Left lobe of liver (tissue), 2 donors: ENCODE measurements around the gene STAT1. TPM values are rescaled to one million over a fixed set of nuclear protein-coding genes. Genes with fewer than 3 reads are reported as not detected.
A peak's percentile ranks its signal among the peaks of the same experiment; 100 is the strongest.

Experiments used
- ATAC-seq: fragments of 200-7000 bp; cut with Tn5 transposase; one replicate; pipeline ENCODE4 v1.9.1; 2020; ENCODE audit warnings: mild to moderate bottlenecking, moderate library complexity
- DNase-seq: peaks from one replicate; pipeline ENCODE4 v3.0.0-alpha.2; 2020; ENCODE audit warnings: low spot score
- total RNA-seq: library from RNA; stranded (reverse); gene quantifications from one replicate; pipeline ENCODE4 v1.2.1, GENCODE V29; 2021
- donor health status: DM: no; HTN: no; CAD: no; lungs with moderate emphysema.
- donor health status: DM: no; HTN: yes; CAD: no.

STAT1 gene
- total RNA-seq, 1 donor from 2014 or later = 26.1 TPM

- DNase-seq = no peak
Measured at GRCh38 chr2:191032588-191033429, 18.8 kb upstream of the STAT1 start.

DNA sequence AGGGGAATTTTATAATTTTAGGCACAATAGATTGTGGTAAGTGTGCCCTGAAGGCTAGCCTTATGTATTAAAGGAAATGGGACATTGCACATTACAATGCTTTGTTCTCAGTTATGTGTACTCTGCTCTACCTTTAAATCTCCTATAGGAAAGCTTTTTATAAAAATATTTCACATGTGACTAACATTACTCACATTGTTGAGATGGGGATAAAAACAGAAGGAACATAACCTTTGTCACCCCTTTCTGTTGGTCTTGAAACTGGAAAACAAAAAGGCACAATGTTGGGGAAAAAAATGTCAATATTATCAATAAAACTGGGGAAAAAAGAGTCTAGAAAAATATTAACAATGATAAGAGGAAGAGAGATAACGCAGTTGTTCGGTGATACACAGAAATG is 17.3 kb upstream of the STAT1 start:
- DNase-seq = no peak
- ATAC-seq = no peak

More at GRCh38 chr2:191032588-191033429, 18.8 kb upstream of the STAT1 start:
- no peak for ATAC-seq

DNA sequence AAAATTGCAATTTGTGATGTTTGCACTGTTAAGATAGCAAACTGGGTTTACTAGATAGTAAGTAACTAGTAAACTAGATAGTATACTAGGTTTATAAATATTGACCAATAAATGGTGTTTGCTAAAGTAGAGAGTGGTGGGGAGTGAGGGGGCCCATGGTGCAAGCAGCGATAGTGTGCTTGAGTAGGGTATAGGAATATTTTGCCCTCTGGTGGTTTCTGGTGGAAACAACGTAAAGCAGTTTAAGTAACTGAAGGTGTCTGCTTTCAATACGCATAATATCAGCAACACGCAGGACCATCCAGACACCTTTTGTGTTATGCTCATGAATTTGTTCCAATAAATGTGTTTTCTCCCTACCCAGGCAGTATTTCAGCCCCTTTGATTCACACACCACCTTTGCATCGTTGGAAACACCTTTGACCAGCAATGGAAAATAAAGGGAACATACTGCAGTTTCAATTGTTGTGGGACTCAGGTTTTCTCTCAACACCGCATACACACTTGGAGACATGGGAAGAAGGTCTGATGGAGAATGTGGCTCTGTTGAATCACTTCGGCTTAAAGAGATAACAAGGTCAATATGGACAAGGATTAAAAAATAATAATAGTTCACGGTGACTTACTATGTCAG is 16.7 kb upstream of the STAT1 start:
- ATAC-seq = peak; percentile 95
- DNase-seq = no peak

- ATAC-seq = no peak
- DNase-seq = no peak
Measured at GRCh38 chr2:191029280-191029950, 15.4 kb upstream of the STAT1 start.

GRCh38 chr2:191026377-191026776 is 12.4 kb upstream of the STAT1 start:
- no peak for ATAC-seq
- no peak for DNase-seq

DNA sequence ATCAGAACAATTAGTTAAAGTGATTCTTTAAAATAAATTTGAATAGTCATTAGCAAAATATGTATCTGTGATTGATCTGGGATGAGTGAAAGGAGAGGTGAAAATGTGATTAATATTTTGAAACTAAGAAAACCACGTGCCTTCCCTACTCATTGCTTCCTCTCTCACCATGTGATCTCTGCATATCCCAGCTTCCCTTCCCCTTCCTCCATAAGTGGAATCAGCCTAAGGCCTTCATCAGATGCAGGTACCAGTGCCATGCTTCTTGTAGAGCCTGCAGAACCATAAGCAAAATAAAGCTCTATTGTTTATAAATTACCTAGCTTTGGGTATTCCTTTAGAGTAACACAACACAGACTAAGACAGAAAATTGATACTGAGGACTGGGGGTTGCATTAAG is 11.2 kb upstream of the STAT1 start:
- DNase-seq (no peak), ATAC-seq (no peak)

- no peak for DNase-seq
- ATAC-seq = no peak
Measured at GRCh38 chr2:191023235-191023679, 9.3 kb upstream of the STAT1 start.

DNA sequence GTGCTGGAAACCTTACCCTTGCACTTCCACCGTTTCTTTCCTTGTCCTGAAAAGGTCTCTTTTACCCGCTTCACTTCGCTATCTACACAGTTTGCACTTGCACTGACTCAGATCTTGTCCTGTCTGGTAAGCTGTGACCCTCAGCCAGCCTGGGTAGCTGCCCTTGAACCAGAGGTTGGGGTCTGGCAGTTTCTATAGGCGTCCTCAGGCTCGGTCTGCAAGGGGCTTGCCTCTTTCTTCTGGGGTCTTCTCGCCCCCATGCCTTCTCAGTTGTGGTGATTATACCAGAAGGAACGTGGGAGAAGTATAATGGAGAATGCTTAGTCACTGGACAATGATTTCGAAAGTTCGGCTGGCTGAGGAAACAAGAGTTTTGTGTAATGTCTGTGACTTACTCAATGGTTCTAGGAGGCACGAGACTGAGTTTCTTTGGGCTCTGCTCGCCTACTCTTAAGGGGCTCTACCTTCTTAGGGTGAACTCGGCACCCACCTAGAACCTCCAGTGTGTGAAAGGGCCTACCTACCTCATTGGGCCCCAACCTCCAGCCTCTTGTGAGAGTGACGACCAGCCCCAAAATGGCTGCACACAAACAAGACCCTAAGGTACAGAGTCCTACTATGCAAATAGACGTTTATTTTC is 6.9 kb upstream of the STAT1 start:
- peak; percentile 56 for DNase-seq
- peak; percentile 48 for ATAC-seq

GRCh38 chr2:191020221-191020741 is 6.3 kb upstream of the STAT1 start:
- DNase-seq = peak; percentile 97
- peak; percentile 94 for ATAC-seq

DNA sequence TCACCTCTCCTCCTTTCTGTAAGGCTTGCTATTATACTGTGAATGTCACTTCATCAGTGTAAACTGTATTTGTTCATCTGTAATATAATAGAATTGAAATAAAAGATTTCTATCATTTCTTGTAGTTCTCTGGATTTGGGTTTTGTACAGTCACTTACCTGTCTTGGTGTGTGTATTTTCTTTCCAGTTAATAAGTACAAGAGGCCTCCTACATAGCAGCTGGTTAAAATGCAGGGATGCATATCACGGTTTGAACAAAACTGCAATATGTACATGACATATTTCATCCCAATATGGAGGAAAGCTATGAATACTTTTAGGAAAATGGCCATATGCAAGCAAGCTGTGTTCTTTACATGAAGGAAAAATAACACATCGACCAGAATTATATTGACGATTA is 5.4 kb upstream of the STAT1 start:
- ATAC-seq = no peak
- DNase-seq = no peak

DNA sequence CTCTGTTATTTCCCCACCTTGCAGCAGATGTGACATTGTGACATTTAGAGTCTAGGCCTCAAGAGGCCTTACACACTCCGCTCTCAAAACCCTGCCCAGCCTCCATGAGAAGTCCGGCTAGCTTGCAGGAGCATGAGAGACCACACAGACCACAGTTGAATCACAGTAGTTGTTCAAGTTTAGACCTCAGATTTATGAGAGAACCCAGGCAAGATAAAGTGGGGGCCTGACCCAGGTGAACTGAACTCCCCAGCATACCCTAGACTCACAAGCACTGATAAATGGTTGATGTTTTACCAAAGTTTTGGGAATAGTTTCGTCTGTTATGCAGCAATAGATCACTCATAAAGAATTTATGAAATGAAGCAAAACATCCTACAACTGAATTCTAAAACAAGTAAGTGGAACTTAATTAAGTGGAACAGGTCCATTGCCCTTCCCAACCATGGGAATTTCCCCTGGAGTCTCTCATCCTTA is 4.7 kb upstream of the STAT1 start:
- no peak for DNase-seq
- ATAC-seq = no peak

GRCh38 chr2:191018048-191018447 is 4.1 kb upstream of the STAT1 start:
- no peak for ATAC-seq
- no peak for DNase-seq

DNA sequence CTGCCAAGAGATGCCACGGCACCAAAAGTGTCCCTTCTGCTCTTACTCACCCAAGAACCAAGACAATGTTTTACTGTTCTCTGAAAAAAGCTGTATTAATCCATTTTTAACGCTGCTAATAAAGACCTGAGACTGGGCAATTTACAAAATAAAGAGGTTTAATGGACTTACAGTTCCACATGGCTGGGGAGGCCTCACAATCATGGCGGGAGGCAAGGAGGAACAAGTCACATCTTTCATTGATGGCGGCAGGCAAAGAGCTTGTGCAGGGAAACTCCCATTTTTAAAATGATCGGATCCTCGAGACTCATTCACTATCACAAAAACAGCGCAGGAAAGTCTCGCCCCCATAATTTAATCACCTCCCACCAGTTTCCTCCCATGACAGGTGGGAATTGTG is 1.9 kb upstream of the STAT1 start:
- DNase-seq = no peak

GRCh38 chr2:191015239-191015638 is 1.3 kb upstream of the STAT1 start:
- ATAC-seq (no peak), DNase-seq (no peak)

More for the DNA sequence above, 1.9 kb upstream of the STAT1 start:
- ATAC-seq = no peak

DNA sequence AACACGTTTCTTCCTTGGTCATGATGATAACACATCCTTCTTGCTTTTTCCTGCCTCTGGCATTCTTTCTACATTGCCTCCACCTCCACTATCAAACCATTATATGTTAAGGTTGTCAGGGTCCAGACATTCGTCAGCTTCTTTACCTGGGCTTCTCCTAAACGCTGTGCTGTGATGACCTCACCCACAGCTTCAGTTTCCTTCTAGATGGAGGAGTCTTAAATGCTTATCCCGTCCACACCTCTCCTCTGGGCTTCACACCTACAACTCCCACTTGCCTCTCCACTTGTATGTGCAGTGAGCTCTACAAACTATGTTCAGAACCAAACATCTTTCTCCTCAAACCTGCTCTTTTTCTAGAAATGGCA is 666 bp upstream of the STAT1 start:
- ATAC-seq (no peak), DNase-seq (no peak)

- no peak for ATAC-seq
Measured at GRCh38 chr2:191013682-191013931, 364 bp downstream of the STAT1 start.

DNA sequence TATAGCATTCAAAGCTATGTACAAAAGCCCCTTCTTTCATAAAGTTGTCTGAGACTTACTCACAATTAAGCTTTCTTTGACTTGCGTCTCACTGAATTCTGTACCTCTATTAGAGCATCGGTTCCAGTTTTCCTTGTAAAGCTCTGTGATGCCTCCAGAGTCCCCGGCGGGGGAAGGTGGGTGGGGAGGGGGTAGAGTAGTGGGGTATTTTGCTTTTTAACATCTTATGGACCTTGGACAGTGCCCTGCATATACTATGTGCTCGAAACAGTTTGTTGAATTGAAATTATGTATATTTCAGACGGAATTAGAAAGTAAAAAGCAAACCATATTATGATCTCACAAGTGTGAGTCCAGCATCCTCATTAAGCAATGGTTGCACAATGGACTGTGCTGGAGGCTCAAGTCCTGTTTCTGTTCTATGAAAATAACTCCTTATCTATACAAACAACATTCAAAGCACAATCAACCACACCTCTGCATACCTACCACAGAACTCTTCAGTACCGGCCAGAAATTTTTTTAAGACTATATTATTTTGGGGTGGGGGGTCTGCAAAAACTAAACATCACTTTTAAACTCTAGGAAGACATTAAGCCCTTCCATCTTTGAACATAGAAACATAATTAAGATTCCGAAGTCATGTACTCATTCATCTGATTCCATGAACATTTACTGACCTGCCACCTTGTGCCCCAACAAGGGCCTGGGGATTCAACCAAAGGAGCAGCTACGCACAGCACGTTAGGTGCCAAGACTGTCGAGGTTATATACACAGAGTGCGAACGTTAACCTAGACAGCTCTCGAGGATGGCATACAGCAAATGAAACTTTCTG is 908 bp downstream of the STAT1 start:
- peak; percentile 10 for ATAC-seq
- no peak for DNase-seq

More at GRCh38 chr2:191013682-191013931, 364 bp downstream of the STAT1 start:
- DNase-seq = no peak

DNA sequence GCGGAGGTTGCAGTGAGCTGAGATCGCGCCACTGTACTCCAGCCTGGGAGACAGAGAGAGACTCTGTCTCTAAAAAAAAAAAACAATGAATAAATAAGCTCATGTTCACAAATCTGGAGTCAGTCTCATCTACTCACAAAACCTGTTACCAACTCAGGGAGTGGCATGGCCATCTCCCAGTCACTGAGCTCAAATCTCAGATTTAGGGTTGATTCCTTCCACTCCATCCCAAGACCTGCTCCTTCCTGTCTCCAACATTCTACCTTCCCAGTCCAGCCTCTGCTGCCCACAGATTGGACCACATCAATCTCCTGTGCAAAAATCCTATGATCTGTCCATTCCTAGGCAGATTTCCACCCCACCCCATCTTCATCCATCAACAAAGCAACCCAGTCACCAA is 1.6 kb downstream of the STAT1 start:
- no peak for ATAC-seq
- no peak for DNase-seq

- no peak for ATAC-seq
- DNase-seq = no peak
Measured at GRCh38 chr2:191010887-191011885, 2.8 kb downstream of the STAT1 start.
